Brain microvascular endothelial cell (primary cell): ENCODE data around the gene CANT1.

ENCODE experiments used
- DNase-seq: peaks from one replicate; pipeline ENCODE4 v3.0.0-alpha.2; 2020
- H3K27ac ChIP-seq: fragments of 250-450 bp; sonication (Bioruptor Pico); 2 replicates; pipeline ENCODE4 v1.5.1; 2020; ENCODE audit warnings: mild to moderate bottlenecking, moderate library complexity
- H3K27me3 ChIP-seq: fragments of 250-450 bp; sonication (Bioruptor Pico); replicated peaks from 2 replicates; pipeline ENCODE4 v1.5.1; 2020; ENCODE audit warnings: mild to moderate bottlenecking
- H3K36me3 ChIP-seq: fragments of 250-450 bp; sonication (Bioruptor Pico); replicated peaks from 2 replicates; pipeline ENCODE4 v1.5.1; 2020; ENCODE audit warnings: mild to moderate bottlenecking
- H3K4me3 ChIP-seq: 2 replicates; pipeline ENCODE4 v1.5.1; 2011; ENCODE audit warnings: low read depth, mild to moderate bottlenecking, control low read depth, low read length, moderate library complexity
- in situ Hi-C: cut with HindIII; loops from 2 replicates; pipeline ENCODE4 v1.10.0; 2017; ENCODE audit warnings: low sequenced_read_pairs, low pct_ligation_motif_present
- TF ChIP-seq, protein P1 (sequence below): IDR thresholded peaks from 2 replicates; pipeline ENCODE4 v1.5.1; 2011; ENCODE audit warnings: low read depth, mild to moderate bottlenecking, moderate library complexity, low read length, control low read depth, inconsistent platforms; ENCODE audit errors: missing control alignments

Gene CANT1

DNA sequence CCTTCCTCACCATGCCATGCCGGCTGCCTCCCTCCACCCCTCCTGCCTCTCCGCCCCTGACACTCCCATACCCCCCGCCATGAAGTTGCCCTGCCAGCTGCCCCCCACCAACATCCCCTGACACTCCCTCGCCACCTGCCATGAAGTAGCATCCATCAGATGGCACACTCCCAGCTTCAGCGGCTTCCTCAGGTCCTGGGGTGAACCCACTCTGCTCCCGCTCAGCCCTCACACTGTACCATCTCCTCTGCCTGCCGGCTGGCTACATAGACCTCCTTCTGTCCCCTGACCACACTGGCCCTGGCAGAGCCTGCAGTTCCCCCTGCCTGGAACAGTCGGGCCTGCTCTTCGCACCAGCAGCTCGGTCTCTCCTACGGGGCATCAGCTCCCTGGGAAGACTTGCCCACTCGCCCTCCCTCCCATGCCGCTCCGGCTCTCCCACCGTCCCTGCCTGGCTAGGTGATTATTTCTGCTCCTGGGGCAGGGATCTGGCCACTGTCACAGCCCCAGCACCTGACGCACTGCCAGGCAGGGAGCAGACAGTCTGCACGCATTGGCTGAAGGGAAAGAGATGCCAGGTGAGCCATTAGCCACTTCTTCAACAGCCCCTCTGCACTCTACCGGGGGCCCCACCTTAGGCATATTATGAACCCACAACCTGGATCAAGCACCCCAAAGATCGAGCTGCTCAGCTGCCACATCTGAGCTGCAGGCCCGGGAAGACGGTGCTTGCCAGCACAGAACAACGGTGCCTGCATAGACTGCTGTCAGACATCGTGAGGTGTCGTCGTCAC is 9.0 kb downstream of the CANT1 start:
- no peak overlapping the region for H3K27ac ChIP-seq
- no peak overlapping the region for H3K4me3 ChIP-seq
- H3K27me3 ChIP-seq, result no peaks in the 10 kb centered on the region
- TF ChIP-seq, protein P1, sequence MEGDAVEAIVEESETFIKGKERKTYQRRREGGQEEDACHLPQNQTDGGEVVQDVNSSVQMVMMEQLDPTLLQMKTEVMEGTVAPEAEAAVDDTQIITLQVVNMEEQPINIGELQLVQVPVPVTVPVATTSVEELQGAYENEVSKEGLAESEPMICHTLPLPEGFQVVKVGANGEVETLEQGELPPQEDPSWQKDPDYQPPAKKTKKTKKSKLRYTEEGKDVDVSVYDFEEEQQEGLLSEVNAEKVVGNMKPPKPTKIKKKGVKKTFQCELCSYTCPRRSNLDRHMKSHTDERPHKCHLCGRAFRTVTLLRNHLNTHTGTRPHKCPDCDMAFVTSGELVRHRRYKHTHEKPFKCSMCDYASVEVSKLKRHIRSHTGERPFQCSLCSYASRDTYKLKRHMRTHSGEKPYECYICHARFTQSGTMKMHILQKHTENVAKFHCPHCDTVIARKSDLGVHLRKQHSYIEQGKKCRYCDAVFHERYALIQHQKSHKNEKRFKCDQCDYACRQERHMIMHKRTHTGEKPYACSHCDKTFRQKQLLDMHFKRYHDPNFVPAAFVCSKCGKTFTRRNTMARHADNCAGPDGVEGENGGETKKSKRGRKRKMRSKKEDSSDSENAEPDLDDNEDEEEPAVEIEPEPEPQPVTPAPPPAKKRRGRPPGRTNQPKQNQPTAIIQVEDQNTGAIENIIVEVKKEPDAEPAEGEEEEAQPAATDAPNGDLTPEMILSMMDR, result no peak
- in situ Hi-C loops, result no loop called here
- peaks cover 28% of the 10 kb centered on the region for H3K36me3 ChIP-seq
- no peak for DNase-seq

DNA sequence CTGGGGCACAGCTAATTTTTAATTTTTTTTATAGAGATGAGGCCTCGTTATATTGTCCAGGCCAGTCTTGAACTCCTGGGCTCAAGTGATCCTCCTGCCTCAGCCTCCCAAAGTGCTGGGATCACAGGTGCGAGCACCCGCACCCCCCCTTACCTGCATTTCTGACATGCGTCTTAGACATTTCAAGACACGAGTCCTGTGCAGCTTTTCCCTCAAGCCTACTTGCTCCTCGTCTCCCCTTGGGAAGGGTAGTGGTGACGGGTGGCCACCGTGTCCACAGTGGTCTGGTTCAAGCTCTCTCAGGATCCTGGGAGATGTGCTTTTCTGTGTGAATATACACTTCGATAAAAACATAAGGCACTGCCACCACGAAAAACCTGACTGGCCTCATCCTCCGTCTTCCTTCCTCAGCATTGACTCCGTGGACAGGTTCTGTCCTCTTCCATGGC is 9.6 kb downstream of the CANT1 start:
- H3K36me3 ChIP-seq, result peaks cover 29% of the 10 kb centered on the region
- no peak overlapping the region for H3K27ac ChIP-seq
- TF ChIP-seq, protein P1, result no peak

DNA sequence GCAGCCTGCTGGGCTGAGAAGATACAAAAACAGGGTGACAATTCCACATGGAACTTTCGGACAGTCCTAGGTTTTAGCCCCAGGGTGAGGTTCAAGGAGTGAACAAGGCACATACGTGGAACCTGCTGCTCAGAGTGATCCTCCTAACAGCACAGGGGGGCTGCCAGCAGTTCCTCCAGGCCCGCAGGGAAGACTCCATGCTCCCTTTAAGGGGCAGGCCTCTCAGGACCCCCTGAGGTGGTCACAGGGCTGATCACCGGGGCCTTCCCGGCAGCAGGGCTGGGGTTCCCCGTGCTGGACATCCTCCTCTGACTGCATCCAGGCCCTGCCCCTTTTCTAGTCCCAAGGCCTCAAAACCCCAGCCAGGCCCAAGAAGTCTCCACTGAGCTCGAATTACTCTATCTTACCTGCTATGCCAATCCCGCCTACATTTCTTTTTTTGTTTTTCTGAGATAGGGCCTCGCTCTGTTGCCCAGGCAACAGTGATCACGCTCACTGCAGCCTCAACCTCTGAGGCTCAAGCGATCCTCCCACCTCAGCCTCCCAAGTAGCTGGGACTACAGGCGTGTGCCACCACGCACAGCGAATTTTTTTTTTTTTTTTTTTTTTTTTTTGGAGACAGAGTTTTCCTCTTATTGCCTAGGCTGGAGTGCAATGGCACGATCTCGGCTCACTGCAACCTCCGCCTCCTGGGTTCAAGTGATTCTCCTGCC is 10.4 kb downstream of the CANT1 start:
- H3K27me3 ChIP-seq, result no peaks in the 10 kb centered on the region
- H3K36me3 ChIP-seq, result peaks cover 36% of the 10 kb centered on the region
- H3K27ac ChIP-seq, result no peak overlapping the region
- TF ChIP-seq, protein P1, result no peak
- no peak overlapping the region for H3K4me3 ChIP-seq
- DNase-seq, result no peak
- in situ Hi-C loops, result no loop called here

More for the DNA sequence above, 9.6 kb downstream of the CANT1 start:
- in situ Hi-C loops, result no loop called here
- DNase-seq, result no peak
- H3K4me3 ChIP-seq, result no peak overlapping the region
- H3K27me3 ChIP-seq, result no peaks in the 10 kb centered on the region

GRCh38 chr17:78998311-78999055 is 11.1 kb downstream of the CANT1 start:
- H3K27ac ChIP-seq, result no peak overlapping the region
- in situ Hi-C loops, result no loop called here
- H3K36me3 ChIP-seq, result peaks cover 44% of the 10 kb centered on the region
- no peak overlapping the region for H3K4me3 ChIP-seq
- no peaks in the 10 kb centered on the region for H3K27me3 ChIP-seq
- TF ChIP-seq, protein P1, result no peak
- DNase-seq, result no peak

DNA sequence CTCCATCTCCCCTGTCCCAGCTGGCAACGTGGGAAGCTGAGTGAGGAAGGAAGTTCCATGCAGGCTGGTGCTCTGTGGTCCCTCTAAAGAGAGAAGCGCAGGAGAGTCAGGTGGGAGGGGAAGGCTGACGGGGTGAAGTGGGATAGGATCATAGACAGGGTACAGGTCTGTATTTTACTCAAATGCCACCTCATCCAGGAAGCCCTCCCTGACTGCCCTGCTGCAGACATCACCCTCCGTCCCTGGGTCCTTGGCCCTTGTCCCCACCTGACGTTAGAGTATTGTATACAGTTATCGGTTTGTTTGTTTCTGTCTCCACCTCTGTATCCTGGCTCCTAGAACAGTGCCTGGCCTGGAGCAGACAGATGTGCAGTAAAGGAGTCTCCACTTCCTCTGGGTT is 11.7 kb downstream of the CANT1 start:
- DNase-seq, result no peak
- TF ChIP-seq, protein P1, result no peak
- Histone ChIP-seq H3K27me3 (no peaks in the 10 kb centered on the region), H3K27ac (no peak overlapping the region), H3K4me3 (no peak overlapping the region), H3K36me3 (peaks cover 50% of the 10 kb centered on the region)
- in situ Hi-C loops, result no loop called here
